ENCODE data around the gene RNF130. TPM values are rescaled to one million over a fixed set of nuclear protein-coding genes. Genes with fewer than 3 reads are reported as not detected.

Gene RNF130, protein sequence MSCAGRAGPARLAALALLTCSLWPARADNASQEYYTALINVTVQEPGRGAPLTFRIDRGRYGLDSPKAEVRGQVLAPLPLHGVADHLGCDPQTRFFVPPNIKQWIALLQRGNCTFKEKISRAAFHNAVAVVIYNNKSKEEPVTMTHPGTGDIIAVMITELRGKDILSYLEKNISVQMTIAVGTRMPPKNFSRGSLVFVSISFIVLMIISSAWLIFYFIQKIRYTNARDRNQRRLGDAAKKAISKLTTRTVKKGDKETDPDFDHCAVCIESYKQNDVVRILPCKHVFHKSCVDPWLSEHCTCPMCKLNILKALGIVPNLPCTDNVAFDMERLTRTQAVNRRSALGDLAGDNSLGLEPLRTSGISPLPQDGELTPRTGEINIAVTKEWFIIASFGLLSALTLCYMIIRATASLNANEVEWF
- total RNA-seq, result 10 to 100 TPM; 24.4 to 63.3 (median 36.2) TPM

DNA sequence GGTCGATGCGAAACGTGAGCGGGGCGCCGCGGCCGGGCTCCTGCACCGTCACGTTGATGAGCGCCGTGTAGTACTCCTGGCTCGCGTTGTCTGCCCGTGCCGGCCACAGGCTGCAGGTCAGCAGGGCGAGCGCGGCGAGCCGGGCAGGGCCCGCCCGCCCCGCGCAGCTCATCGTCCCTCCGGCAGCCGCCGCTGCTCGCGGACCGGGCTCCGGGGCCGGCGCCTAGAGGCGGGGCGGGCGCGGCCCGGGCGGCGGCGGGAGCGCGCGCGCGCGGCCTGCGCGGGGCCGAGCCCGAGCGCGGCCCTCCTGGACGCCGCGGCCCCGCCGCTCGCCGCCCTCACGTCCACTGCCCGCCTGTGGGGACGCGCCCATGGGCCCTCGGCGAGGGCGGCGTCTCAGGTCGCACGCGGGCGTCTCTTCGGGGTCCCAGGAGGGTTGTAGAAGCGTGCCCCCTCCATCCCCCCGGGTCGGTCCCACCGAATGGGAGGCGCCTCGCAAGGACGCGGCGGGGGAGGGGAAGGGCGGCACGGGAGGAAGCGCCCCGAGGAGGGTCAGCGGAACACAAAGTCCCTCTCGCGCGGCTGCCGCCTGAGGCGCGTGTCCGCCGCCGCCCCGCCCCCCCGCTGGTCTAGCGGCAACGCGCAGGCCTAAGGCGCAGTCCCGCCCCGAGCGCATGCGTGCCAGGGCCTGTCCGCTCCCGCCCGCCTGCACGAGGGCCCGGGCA, at the start of gene RNF130:
Gene RNF130 (minus strand): TSS at position 229 of the 725 bp plus-strand sequence. CDS start 57 bp downstream, at position 172.
- 0% methylated on average over 16 to 48 of the region's 113 CpGs for WGBS, 2 donors
- peak; percentile 87 to 98 for DNase-seq (ENCODE audit: low spot score in 2 of 2)
- H3K4me3 ChIP-seq (ENCODE audit: low read depth, poor library complexity, severe bottlenecking), result peak within 1 kb of the TSS; percentile 62
- intact Hi-C loops (cut with DNase I; ENCODE audit: low total_unique reads), result no loop called here
- no peak for TF ChIP-seq POLR2A (IDR thresholded peaks at IDR 0.05)
- TF ChIP-seq, protein P1, sequence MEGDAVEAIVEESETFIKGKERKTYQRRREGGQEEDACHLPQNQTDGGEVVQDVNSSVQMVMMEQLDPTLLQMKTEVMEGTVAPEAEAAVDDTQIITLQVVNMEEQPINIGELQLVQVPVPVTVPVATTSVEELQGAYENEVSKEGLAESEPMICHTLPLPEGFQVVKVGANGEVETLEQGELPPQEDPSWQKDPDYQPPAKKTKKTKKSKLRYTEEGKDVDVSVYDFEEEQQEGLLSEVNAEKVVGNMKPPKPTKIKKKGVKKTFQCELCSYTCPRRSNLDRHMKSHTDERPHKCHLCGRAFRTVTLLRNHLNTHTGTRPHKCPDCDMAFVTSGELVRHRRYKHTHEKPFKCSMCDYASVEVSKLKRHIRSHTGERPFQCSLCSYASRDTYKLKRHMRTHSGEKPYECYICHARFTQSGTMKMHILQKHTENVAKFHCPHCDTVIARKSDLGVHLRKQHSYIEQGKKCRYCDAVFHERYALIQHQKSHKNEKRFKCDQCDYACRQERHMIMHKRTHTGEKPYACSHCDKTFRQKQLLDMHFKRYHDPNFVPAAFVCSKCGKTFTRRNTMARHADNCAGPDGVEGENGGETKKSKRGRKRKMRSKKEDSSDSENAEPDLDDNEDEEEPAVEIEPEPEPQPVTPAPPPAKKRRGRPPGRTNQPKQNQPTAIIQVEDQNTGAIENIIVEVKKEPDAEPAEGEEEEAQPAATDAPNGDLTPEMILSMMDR (IDR thresholded peaks at IDR 0.05), result no peak

DNA sequence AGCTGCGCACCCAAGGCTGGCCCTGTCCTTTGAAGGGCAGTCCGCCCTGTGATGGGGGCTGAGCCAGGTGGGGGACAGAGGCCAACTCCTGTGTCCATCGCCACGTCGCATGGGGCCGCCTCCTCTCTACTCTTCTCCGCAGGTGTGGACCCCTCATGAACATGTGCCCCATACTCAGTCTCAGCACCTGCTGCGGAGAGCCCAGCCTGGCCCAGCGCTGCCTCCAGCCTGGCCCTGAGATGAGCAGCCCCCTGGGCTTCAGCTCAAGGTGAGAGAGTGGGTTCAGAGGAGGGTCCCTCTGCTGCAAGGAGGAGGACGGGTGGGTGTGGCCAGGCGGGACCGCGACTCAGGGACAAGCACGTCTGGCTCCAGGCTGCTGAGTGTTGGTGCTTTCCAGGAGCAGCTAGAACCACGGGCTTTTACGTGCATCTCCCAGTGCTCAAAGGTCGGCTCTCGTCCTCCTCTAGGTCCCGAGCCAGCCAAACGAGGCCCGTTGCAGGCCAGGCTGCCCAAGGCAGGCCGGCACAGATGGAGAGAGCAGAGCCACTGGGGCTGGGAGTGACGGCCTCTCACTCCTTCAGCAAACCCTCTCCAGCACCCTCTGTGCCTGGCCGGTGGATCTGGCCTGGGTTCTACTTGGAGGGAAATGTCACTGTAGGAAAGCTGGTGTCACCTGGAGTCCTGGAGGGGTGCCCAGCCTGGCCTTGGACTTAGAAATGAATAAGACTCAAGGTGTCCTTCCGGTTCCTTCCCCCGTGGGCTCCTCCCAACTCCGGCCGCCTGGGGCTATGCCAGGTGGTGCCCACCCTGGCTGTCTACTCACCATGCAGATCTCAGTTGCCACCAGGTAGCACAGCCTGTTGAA, 48.9 kb upstream of the RNF130 start:
- intact Hi-C loops (cut with DNase I; ENCODE audit: low total_unique reads), result loop anchor here (10.0 kb wide), 1 partner anchor 354 kb away; no protein-coding TSS in a partner anchor
- H3K4me3 ChIP-seq (ENCODE audit: low read depth, poor library complexity, severe bottlenecking), result no peak overlapping the region
- DNase-seq (ENCODE audit: low spot score in 2 of 2), result no peak
- no peak for TF ChIP-seq POLR2A (IDR thresholded peaks at IDR 0.05)
- TF ChIP-seq, protein P1 (IDR thresholded peaks at IDR 0.05), result no peak
- 80 to 81% methylated on average over 24 to 25 of the region's 28 CpGs for WGBS, 2 donors

DNA sequence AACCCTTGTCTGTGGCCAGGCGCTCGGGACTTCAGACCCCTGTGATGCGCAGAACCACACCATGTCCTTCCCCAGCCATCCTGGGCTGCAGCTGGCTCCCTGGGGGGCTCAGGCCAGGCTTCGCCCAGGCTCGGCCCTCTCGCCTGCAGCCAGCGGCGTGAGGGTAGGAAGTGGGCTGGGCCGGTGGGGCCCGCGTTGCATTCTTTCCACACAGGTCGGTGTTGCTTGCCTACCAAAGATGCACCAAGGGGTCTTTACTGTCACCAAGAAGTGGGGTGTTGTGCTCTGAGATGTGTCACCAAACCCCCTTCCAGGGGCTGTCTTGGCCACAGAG, 48.3 kb upstream of the RNF130 start:
- no peak overlapping the region for H3K4me3 ChIP-seq (ENCODE audit: low read depth, poor library complexity, severe bottlenecking)
- WGBS, 2 donors, result 85 to 93% methylated on average over 6 to 11 of the region's 12 CpGs
- intact Hi-C loops (cut with DNase I; ENCODE audit: low total_unique reads), result loop anchor here (10.0 kb wide), 1 partner anchor 355 kb away; no protein-coding TSS in a partner anchor
- TF ChIP-seq, protein P1 (IDR thresholded peaks at IDR 0.05), result no peak
- TF ChIP-seq POLR2A (IDR thresholded peaks at IDR 0.05), result no peak
- no peak for DNase-seq (ENCODE audit: low spot score in 2 of 2)

DNA sequence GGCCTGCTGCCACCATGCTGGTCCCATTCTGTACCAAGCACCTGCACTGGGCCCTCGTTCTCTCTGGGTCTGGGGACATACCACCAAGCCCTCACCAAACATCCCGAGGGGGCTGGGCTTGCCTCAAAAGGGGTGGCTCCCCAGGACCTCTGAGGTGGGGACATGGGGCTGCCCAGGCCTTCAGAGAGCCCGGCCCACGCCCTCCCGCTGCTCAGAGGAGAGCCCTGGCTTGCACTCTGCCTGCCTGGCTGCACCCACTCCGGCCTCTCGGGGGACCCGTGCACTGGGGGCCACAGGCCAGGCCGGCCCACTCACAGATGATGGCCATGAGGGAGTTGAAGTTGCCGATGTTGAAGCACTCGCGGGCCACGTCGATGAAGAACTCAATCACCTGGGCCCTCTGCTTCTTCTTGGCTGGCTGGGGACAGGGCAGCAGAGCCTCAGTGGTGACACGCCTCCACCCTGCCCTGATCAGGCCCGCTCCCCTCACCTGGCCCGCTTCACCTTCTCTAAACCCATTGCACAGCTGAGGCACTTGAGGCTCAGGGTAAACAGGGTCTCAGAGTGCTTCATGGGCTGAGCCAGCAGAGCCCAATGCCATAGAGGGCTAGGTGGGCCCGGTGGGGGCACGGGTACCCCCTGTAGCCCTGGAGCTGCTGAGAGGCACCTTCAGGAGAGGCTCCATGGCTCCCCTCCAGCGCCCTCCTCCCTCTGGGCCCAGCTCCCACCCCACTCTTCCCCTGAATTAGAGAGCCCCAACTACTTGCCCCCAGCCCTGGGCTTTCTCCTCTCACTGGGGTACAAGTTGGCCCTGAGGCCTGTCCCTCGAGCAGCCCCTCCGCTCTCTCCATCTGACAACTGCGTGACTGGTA, 47.7 kb upstream of the RNF130 start:
- no peak overlapping the region for H3K4me3 ChIP-seq (ENCODE audit: low read depth, poor library complexity, severe bottlenecking)
- no peak for DNase-seq (ENCODE audit: low spot score in 2 of 2)
- TF ChIP-seq, protein P1 (IDR thresholded peaks at IDR 0.05), result no peak
- no peak for TF ChIP-seq POLR2A (IDR thresholded peaks at IDR 0.05)
- intact Hi-C loops (cut with DNase I; ENCODE audit: low total_unique reads), result no loop called here
- WGBS, 2 donors, result 92 to 98% methylated on average over 12 to 23 of the region's 23 CpGs

DNA sequence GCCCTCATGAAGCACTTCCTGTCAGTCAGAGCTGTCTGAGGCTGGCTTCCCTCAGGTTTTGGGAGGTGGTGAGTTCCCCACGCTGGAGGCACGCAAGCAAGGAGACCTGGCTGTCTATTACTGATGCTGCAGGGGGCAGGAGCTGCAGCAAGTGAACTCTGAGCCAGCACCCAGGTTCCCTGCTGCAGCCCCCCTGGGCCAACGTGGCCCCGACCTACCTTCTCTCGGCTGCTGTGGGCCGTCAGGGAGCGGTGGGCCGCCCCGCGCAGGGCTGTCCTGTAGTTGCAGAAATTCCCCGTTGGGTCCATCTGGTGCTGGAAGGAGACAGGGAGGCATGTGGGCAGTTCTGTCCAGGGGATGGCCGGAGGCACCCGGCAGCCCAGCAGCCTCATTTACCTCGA, 46.8 kb upstream of the RNF130 start:
- H3K4me3 ChIP-seq (ENCODE audit: low read depth, poor library complexity, severe bottlenecking), result no peak overlapping the region
- TF ChIP-seq POLR2A (IDR thresholded peaks at IDR 0.05), result no peak
- TF ChIP-seq, protein P1 (IDR thresholded peaks at IDR 0.05), result no peak
- intact Hi-C loops (cut with DNase I; ENCODE audit: low total_unique reads), result no loop called here
- no peak for DNase-seq (ENCODE audit: low spot score in 2 of 2)
- WGBS, 2 donors, result 88% methylated on average over 14 of the region's 14 CpGs

Data from lower leg skin (tissue), 4 donors.